ENCODE measurements around the gene DMTF1. TPM values are rescaled to one million over a fixed set of nuclear protein-coding genes. Genes with fewer than 3 reads are reported as not detected.

DMTF1 gene
- total and polyA plus RNA-seq, 2 donors (not counting 1 experiment from before 2014, with no cell fraction given): 51.6 to 97.1 TPM

DNA sequence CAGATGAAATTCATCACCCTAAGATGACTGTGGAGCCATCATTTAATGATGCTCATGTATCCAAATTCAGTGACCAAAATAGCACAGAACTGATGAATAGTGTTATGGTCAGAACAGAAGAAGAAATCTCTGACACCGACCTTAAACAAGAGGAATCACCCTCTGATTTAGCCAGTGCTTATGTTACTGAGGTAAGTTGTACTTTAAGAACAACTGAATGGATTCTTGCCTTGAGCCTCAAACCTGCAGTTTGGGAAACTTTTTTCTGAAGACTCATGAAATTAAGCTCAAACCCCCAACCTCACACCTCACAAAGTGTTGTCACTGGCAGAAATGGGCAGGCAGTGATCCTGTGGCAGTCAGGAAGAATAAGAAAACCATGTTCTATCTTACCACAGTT is 41.7 kb downstream of the DMTF1 start:
- H3K36me3 ChIP-seq (ENCODE audit: control insufficient read depth, insufficient read depth, low read length): peaks cover 8% of the 10 kb centered on the region
- H2AFZ ChIP-seq (ENCODE audit: low read length): no peak overlapping the region
- no peak overlapping the region for H3K27ac ChIP-seq (ENCODE audit: insufficient read depth, low read length)
- peaks cover under 1% of the 10 kb centered on the region for H3K79me2 ChIP-seq (ENCODE audit: control insufficient read depth, insufficient read depth, low read length)
- no peak overlapping the region for H3K9ac ChIP-seq (ENCODE audit: insufficient read depth, low read length)
- no peaks in the 10 kb centered on the region for H3K4me1 ChIP-seq (ENCODE audit: control insufficient read depth, extremely low read depth, insufficient read depth, low read length)
- no peaks in the 10 kb centered on the region for H4K20me1 ChIP-seq (ENCODE audit: control insufficient read depth, extremely low read depth, insufficient read depth, low read length)
- H3K4me3 ChIP-seq (replicated peaks in 1 of 4; ENCODE audit: control extremely low read depth in 1 of 4, insufficient read depth in 1 of 4, low read depth in 3 of 4, low read length in 4 of 4): no peak overlapping the region
- DNase-seq (ENCODE audit: low read depth in 2 of 2): no peak
- H3K9me3 ChIP-seq (ENCODE audit: control insufficient read depth, insufficient read depth, low read depth, low read length): no peaks in the 10 kb centered on the region
- no peak overlapping the region for H3K4me2 ChIP-seq (ENCODE audit: extremely low read depth, insufficient read depth, low read length)
- TF ChIP-seq, protein P1, sequence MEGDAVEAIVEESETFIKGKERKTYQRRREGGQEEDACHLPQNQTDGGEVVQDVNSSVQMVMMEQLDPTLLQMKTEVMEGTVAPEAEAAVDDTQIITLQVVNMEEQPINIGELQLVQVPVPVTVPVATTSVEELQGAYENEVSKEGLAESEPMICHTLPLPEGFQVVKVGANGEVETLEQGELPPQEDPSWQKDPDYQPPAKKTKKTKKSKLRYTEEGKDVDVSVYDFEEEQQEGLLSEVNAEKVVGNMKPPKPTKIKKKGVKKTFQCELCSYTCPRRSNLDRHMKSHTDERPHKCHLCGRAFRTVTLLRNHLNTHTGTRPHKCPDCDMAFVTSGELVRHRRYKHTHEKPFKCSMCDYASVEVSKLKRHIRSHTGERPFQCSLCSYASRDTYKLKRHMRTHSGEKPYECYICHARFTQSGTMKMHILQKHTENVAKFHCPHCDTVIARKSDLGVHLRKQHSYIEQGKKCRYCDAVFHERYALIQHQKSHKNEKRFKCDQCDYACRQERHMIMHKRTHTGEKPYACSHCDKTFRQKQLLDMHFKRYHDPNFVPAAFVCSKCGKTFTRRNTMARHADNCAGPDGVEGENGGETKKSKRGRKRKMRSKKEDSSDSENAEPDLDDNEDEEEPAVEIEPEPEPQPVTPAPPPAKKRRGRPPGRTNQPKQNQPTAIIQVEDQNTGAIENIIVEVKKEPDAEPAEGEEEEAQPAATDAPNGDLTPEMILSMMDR (conservative IDR thresholded peaks at IDR 0.05 in 1 of 2, IDR thresholded peaks at IDR 0.05 in 1 of 2; ENCODE audit: low read depth in 1 of 2, low read length in 2 of 2): no peak
- no peak for TF ChIP-seq EZH2 (IDR thresholded peaks at IDR 0.05; ENCODE audit: low read length, missing control alignments)
- no peaks in the 10 kb centered on the region for H3K27me3 ChIP-seq (ENCODE audit: control insufficient read depth, insufficient read depth, low read length)

DNA sequence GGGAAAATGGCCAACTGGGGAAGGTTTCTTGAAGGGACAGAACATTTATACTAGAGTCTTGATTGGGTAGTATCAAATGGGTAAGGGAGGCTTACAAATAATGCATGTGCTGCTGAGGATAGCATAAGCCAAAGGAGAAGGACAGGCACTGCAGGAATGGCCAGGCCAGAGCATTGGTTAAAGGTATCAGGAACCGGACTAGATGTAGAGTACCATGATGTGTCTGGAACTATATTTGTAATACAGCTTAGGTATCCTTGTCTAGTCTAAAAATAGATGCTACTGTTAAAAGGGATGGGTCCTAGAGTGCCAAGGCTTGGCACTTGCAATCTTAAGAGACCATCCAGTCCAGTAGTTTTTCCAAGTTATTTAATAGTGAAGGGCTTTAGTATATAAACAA is 47.0 kb downstream of the DMTF1 start:
- Histone ChIP-seq H2AFZ (ENCODE audit: low read length) (no peak overlapping the region), H3K4me3 (replicated peaks in 1 of 4; ENCODE audit: control extremely low read depth in 1 of 4, insufficient read depth in 1 of 4, low read depth in 3 of 4, low read length in 4 of 4) (no peak overlapping the region), H3K4me1 (ENCODE audit: control insufficient read depth, extremely low read depth, insufficient read depth, low read length) (no peaks in the 10 kb centered on the region), H3K27ac (ENCODE audit: insufficient read depth, low read length) (no peak overlapping the region), H3K9ac (ENCODE audit: insufficient read depth, low read length) (no peak overlapping the region), H3K4me2 (ENCODE audit: extremely low read depth, insufficient read depth, low read length) (no peak overlapping the region), H4K20me1 (ENCODE audit: control insufficient read depth, extremely low read depth, insufficient read depth, low read length) (no peaks in the 10 kb centered on the region), H3K9me3 (ENCODE audit: control insufficient read depth, insufficient read depth, low read depth, low read length) (no peaks in the 10 kb centered on the region), H3K27me3 (ENCODE audit: control insufficient read depth, insufficient read depth, low read length) (no peaks in the 10 kb centered on the region), H3K79me2 (ENCODE audit: control insufficient read depth, insufficient read depth, low read length) (peaks cover 7% of the 10 kb centered on the region), H3K36me3 (ENCODE audit: control insufficient read depth, insufficient read depth, low read length) (peaks cover 3% of the 10 kb centered on the region)
- no peak for DNase-seq (ENCODE audit: low read depth in 2 of 2)
- TF ChIP-seq, protein P1 (conservative IDR thresholded peaks at IDR 0.05 in 1 of 2, IDR thresholded peaks at IDR 0.05 in 1 of 2; ENCODE audit: low read depth in 1 of 2, low read length in 2 of 2): no peak
- no peak for TF ChIP-seq EZH2 (IDR thresholded peaks at IDR 0.05; ENCODE audit: low read length, missing control alignments)

DNA sequence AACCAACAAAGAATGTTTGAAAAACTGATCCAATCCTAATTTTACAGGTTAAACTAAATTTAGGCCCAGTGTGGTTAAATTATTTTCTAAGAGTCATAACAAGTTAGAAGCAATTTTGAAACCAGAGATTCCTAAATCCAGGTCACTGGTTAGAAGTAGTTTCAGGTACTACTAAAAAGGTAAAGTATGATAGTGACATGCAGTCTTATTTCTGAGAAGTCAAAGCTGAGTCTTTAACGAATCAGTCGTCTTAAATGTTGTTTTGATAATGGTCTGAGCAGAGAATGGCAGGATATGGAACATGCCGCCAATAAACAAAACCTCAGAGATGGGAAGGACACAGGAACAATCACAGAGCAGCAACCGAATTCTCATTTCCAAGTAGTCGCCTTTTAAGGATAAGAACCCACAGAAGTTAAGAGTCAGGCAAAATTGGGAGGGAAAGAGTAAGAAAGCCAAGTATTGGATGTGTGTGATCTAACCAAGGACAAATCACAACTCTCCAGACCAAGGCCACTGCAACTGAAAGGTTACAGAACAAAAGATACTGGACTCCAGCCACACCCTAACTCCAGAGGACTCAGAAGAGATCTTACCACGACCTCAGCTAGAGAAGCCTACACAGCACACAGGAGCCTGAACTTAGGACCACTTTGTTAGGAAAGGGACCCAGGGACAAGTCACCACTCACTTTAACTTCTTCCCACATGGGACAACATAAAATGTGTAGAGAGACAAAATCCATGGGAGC is 47.6 kb downstream of the DMTF1 start:
- no peak for DNase-seq (ENCODE audit: low read depth in 2 of 2)
- TF ChIP-seq EZH2 (IDR thresholded peaks at IDR 0.05; ENCODE audit: low read length, missing control alignments): no peak
- TF ChIP-seq, protein P1 (conservative IDR thresholded peaks at IDR 0.05 in 1 of 2, IDR thresholded peaks at IDR 0.05 in 1 of 2; ENCODE audit: low read depth in 1 of 2, low read length in 2 of 2): no peak
- H3K4me2 ChIP-seq (ENCODE audit: extremely low read depth, insufficient read depth, low read length): no peak overlapping the region
- H3K4me3 ChIP-seq (replicated peaks in 1 of 4; ENCODE audit: control extremely low read depth in 1 of 4, insufficient read depth in 1 of 4, low read depth in 3 of 4, low read length in 4 of 4): no peak overlapping the region
- H3K27me3 ChIP-seq (ENCODE audit: control insufficient read depth, insufficient read depth, low read length): no peaks in the 10 kb centered on the region
- H3K79me2 ChIP-seq (ENCODE audit: control insufficient read depth, insufficient read depth, low read length): peaks cover 7% of the 10 kb centered on the region
- no peak overlapping the region for H3K27ac ChIP-seq (ENCODE audit: insufficient read depth, low read length)
- no peak overlapping the region for H2AFZ ChIP-seq (ENCODE audit: low read length)
- no peaks in the 10 kb centered on the region for H3K4me1 ChIP-seq (ENCODE audit: control insufficient read depth, extremely low read depth, insufficient read depth, low read length)
- no peak overlapping the region for H3K9ac ChIP-seq (ENCODE audit: insufficient read depth, low read length)
- H4K20me1 ChIP-seq (ENCODE audit: control insufficient read depth, extremely low read depth, insufficient read depth, low read length): no peaks in the 10 kb centered on the region
- H3K36me3 ChIP-seq (ENCODE audit: control insufficient read depth, insufficient read depth, low read length): peaks cover 3% of the 10 kb centered on the region
- H3K9me3 ChIP-seq (ENCODE audit: control insufficient read depth, insufficient read depth, low read depth, low read length): no peaks in the 10 kb centered on the region

All from fibroblast of lung (primary cell).